Activated naive CD4-positive, alpha-beta T cell (primary cell): ENCODE data around the gene TMEM238L.

Experiments used
- DNase-seq, 4 experiments: peaks; one replicate each; lab custom pipeline; 2025; lab: John Stamatoyannopoulos, UW

Gene TMEM238L

DNA sequence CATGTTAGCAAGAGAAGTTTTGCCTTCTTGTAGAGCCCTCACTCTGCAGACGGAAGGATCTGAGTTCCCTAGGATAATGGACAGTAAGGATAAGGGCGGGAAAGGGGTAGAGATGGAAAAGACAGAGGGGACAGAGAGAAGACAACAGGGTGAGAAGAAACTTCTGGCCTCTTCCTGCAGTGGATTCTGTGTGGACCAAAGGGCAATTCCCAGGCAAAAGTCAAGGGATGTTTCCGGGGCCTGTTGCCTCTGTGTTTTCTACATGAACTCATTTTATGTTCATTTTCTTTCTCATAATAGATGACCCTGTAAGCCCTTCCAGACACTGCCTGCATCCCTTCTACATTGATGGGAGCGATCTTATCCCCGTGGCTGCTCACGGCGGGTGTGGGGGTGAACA is 647 bp upstream of the TMEM238L start:
- DNase-seq = no peak

DNA sequence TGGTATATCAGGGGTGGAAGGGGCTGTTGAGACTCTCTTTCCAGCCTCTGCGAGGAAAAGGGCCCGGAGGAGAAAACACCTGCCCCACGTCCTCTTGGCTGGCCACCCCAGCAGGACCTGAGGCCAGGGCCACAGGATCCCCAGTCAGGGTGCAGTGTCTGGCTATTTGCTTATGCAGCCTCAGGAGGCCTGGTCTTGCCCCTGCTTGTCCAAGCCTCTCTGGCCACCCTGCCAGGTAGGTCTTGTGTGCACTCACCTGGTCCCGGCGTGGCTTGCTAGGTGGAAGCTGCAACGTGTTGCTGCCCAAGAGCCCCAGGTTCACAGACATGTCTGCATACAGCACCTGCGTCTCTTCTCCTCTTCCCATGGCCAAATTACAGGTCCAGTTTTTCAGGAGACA is 549 bp downstream of the TMEM238L start:
- no peak for DNase-seq

DNA sequence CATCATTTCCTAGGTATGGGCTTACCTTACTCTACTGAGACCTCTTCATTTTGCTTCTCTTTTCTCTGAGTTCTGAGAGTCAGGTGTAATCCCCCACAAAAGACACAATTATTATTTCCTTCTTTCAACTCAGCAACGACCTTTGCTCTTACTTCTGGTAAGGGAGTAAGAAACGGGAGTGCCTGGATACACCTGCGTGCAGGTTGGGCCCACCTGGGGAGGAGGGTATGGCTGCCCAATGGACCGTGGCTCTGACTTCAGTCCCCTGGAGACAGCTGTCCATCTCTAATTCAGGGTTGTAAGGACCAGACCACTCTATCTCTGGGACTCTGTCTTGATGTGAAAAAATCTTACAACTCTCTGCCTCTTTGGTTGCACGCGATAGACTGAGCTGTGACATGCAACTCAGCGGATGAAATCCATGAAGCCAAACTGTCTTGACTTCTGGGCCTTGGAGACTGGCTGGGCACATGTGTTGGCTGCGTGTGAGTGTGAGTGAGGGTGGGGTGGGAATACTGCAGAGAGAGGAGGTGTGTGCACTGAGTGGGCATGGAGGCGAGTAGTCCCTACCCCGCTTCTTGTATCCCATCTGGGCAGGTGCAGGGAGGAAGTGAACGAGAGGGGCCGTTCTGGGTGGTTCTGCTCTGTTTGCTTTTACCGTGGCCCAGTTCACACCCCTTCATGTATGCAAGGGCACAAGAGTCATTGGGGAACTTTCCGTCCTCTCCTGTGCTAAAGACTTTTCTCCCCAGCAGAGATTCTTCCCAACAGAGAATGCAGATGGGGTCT is 1.2 kb downstream of the TMEM238L start:
- no peak for DNase-seq

DNA sequence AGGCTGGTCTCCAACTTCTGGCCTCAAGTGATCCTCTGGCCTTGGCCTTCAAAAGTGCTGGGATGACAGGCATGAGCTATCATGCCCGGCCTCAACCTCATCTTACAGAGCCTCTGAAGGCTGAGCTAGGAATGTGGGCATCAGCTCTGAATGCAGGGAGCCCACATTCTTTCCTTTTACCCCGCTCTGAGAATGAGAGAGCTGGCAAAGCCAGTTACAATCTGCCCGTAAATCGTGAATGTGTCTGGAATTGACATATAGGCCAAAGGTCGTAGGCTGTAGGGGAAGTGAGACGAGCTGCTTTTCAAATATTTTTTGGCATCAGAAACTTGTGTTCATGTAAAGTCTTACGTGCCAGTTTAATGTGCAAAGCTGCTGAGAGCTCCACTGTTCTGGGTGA is 4.5 kb downstream of the TMEM238L start:
- no peak for DNase-seq

DNA sequence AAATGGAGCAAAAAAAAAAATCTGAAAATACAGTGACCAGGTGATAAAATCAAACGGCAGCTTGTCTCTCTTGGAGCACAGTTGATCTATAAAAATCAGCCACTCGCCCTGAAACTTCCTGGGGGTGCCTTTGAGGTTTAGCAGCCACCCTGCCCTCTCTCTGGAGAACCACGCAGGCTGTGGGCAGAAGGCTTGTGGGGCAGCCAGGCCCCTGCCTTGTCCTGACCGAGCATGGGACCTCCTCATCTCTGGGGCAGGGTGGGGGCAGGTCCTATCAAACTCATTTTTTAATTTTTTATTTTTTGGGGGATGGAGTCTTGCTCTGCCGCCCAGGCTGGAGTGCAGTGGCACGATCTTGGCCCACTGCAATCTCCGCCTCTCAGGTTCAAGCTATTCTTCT is 5.0 kb downstream of the TMEM238L start:
- DNase-seq = no peak

DNA sequence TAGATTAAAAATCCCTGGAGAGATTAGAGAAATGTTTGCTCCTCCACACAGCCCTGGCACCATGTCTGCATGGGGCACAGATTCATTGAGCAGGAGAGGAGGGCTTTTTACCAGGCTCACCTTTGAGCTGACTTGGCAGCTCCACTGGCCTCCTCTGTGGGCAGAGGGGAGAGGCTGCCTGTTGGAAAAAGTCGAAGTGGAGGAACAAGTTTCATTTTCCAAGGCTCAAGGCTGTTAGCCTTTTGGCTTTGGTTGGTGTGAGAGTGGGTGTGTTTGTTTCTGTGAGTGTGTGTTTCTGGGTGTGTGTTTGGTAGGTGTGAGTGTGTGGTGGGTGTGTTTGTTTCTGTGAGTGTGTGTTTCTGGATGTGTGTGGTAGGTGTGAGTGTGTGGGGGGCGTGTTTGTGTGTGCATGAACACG is 5.6 kb downstream of the TMEM238L start:
- no peak for DNase-seq

DNA sequence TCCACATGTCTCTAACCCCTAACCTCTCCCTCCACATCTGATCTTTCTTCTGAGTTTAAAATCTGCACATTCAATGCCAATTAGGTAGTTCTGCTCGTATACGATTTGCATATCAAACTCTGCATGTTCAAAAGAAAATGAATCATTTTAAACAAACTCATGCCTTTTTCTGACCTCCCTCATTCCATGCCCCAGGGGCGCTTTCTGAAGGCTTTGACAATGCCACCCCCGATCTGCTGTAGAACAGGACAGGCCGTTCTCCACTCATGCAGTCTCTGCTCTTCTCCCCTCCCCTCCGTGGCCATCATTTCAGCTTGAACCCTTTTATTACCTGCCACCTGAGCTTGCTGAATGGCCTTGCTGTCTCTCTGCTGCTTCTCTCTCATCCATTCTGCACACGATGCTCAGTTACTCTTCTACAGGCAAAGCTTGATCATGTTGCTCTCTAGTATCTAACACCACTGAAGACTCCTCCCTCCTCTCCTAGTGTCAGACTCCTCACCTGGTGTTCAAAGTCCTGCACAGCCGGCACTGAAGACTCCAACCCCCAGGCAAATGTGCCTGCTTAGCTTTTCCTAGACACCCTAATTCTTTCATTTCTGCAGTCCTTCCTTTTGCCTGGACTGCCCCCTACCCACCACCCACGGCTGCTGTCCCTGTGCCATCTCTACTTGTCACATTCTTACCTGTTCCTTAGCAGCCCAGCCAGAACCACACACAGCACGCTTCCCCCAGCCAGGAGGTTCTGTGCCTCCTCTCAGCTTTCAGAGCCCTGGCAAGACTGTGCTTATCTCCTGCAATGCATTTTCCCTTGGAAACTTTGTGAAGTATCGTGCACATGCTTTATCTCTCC is 6.2 kb downstream of the TMEM238L start:
- no peak for DNase-seq

DNA sequence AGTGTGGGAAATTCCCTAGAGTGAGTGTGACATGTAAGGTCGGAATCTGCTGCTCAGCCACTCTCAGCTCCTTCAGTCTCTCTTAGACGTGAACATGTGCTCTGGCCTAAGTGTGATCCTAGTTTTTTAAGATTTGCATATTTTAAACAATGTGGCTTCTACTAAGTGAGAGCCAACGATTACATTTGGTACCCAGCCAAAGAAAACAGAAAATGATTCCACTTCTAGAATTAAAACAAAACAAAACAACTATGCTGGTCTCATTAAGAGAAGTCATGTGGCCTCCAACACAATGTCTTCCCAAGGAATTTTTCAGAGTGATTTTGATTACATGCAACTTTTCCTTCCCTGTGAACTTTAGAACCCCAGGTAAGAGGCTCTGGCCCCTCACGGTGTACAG is 10.1 kb downstream of the TMEM238L start:
- DNase-seq = no peak

DNA sequence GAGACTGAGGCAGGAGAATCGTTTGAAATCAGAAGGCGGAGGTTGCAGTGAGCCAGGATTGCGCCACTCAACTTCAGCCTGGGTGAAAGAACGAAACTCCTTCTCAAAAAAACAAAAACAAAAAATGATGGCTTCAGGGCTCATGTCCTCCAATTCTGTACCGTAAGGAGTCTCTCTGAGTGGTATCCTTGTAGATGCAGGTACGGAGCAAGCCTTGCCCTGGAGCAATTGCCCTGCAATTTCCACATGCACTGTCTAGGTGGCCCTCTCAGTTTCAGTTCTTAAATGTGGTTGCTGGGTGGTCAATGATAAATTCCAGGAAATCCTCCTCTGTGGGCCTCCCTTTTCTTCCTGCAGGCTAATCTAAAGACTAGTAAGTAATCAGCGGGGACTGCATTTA is 10.6 kb downstream of the TMEM238L start:
- no peak for DNase-seq

DNA sequence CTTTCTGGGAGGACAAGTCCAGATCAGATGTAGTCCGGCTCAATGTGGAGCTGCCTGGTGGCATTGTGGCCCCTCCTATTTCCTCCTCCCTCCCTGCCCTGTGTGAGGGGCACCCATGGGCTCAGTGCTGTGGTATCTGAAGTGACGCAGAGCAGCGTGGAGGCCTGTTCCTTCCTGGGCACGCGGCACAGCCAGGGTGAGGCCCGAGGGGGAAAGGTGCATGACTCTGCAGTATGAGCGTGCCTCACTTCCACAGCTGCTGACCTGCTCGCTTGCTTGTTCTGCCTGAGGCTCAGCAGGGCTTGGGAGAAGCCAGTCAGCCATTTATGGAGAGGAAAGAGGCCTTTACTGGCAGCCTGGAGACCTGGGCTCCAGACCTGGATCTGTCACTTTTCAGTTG is 11.7 kb downstream of the TMEM238L start:
- DNase-seq = no peak

DNA sequence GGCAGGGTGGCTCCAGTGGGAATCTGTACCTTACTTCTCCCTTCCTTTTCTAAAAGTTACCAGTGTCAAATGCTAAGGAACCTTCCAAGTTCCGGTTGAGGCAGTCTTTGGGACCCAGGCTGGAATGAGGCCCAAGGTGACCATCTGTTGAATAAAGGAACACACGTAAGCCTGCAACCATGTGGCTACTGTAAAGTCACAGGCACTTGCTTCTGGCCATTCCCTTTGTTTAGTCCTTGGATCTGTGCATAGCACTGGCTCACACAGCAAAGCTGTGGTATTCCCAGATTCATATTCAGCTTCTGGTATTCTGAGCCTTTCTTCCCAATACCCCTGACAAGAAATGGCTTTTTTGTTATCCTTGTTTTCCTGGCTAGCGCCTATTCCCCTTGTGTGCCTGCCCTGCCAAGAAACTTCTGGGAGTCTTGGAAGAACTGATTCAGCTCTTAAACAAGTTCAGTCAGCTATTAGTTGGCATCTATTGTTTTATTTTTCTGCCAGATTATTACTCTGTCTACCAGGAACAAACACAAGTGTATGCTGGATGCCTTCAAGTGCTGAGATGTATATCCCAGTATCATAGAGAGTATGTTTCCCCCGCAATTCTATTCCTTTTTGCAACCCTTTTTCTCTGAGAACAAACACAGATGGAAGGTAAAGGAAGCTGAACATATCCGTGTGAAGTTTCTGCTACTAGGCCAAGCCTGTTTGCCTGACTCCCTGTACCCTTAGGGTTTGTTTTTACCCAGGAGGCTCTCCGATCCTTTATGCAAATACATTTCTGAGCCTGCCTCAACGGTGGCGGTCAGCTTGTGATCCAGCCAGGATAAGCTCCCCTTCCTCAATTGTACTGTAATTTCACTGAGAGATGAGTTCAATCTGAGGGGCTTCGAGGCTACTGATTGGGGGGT is 13.2 kb downstream of the TMEM238L start:
- no peak for DNase-seq

DNA sequence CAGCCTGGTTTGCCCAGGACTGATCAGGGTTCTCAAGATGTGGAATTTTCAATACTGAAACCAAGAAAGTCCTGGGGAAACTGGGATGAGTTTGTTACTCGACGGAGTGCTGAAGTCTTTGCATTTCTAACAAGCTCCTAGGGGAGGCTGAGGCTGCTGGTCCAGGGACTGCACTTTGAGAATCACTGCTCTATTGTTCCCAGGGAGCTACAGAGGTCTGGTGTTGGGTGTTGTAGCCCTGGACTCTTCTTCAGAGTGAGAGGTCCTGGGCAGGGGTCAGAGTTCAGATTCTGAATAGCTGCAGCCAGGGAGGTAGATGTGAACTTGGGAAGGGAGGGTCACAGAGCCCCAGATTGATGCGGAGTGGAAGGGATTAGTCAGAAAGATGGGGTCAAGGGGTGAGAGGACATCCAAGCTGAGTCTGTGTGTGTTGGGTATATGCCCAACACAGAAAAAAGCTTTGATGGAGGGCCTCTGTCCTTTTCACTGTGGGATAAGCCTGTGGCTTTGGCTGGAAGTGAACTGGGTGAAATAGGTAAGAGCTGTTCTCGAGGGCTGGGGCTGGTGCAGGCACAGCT is 14.1 kb downstream of the TMEM238L start:
- no peak for DNase-seq

DNA sequence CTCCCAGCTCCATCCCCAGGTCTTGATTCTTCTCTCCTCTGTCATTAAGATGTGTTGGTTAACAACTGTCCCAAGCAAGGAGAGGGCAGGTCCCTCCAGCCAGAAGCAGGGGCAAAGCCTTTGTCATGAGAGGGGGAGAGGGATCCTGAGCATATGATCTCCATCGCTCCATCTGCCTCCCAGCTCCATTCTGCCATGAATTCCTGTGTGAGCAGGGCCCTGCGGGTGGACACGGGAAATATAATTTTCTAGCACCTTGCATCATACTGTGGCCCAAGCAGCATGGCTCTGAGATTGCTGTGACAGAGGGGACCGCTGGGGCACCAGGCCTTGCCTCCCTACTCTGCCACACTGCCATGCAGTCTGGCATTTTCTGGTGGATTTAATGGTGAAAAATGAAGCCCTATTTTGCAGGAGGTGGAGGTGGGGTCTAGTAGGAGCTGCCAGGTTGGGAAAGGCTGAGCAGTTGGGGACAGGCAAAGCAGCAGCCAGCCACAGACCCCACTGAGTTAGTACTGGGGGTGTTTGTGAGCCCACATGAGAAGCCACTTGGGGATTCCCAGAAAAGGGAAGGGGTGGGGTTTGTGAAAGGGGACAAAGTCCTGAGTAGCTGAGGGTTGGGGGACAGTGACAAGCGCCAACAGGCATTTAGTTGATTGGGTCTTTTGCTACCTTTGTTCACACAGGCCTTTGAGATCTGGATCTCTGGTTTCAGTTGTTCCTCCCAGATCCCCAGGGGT is 16.4 kb downstream of the TMEM238L start:
- no peak for DNase-seq

DNA sequence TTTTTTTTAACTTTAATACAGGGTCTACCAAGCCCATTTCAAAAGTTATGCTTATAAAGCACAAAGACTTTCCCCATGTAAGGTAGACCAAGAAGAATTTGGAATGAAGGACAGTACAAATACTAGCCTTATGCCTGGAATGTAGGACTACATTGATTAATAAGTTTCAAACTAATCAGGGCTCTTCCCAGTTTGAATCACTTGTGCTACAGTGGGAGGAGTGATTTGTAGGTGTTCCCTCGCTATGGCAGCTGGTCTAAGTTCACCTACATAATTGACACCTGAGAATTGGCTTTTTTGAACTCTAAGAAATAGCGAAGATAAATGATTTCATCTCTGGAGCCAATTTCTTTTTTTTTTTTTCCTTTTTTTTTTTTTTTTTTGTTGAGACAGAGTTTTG is 18.6 kb downstream of the TMEM238L start:
- no peak for DNase-seq

DNA sequence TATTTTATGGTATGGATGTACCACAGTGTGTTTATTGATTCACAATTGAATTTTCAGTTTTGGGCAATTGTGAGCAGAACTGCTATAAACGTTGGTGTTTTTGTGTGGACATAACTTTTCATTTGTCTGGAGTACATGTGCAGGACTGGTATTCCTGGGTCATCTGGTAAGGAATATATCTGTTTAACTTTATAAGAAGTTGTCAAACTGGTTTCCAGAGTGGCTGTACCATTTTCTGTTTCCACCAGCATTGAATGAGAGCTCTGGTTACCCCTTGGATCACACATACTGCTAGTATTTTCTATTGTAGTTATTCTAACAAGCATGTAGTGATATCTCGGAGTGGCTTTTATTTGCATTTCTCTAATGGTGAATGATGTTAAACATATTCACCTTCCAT is 24.3 kb downstream of the TMEM238L start:
- no peak for DNase-seq

DNA sequence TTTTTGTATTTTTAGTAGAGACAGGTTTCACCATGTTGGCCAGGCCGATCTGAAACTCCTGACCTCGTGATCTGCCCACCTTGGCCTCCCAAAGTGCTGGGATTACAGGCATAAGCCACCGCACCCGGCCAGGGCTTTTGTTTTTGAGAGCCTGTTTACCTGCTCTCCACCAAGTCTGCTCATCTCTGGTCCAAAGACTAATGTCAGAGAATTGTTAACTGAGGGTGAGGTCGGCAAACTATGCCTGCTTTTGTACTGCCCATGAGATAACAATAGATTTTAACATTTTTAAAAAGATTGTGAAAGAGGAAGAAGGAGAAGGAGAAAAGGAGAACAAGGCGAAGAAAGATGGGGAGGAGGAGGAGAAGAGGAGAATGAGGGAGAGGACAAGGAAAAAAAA is 26.0 kb downstream of the TMEM238L start:
- DNase-seq = no peak

DNA sequence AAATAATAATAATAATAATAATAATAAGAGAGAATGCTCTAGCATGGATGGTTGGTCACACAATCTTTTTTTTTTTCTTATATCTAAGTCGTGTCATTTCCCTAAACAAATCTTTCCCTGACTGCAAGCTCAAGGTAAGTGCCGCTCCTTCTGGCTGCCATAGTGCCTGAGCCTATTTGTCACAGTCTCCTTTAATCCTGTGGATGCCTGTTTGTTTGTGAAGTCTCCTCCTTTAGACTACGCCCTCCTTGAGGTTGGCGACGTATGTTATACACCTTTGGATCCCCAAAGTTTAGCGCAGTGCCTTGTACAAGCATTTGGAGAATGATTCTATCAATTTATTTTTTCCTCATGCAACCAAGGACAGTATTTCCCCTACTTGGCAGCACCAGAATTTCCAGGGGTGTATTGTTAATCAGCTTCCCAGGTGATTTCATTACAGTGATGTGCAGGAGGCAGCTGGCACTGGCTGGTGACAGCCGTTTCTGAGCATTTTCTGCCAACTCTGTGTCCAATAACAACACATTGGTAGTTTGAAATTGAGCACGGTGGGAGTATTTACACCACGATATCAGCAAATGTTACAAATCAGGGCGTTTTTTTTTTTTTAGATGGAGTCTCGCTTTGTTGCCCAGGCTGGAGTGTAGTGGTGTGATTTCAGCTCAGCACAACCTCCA is 26.6 kb downstream of the TMEM238L start:
- no peak for DNase-seq

DNA sequence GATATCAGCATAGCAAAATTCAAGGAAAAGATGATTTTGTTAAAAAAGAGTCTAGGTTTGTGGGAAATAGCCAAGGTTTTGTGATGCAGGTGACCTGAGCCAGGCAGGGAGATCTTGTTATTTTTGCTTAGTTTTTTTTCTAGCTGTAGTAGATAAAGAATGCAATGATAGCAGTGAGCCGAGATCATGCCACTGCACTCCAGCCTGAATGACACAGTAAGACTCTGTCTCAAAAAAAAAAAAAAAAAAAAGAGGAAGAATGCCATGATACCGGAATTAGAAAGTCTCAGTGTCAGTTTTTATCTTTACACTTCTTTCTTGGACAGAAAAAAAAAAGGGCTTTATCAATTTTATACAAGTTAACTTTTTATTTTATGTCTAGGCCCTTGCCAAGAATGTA is 27.5 kb downstream of the TMEM238L start:
- no peak for DNase-seq

DNA sequence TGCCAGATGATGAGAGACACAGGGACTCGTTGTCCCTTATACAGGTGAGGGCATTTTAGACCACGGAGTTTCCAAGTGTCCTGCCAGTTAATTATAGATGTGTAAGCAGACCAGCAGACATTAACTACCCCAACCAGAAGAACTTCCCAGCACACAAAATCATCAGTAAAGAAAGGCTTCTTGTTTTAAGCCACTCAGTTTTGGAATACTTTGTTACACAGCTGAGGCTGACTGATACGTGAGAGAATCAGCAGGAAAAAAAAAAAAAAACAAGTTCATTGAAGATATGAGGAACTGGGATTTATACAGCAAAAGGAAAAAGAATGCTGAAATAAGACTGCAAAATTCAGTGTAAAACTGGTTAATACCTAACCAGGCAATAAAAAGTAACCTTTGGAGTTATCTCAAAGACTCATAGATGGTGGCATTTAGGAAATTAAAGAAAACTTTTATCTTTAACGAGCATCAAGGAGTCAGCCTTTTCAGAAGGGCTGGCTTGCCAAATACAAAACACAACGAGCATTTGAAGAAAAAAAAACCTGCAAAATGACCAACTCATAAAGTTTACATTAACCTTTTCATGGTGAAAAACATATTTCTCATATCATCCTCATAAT is 28.1 kb downstream of the TMEM238L start:
- no peak for DNase-seq

DNA sequence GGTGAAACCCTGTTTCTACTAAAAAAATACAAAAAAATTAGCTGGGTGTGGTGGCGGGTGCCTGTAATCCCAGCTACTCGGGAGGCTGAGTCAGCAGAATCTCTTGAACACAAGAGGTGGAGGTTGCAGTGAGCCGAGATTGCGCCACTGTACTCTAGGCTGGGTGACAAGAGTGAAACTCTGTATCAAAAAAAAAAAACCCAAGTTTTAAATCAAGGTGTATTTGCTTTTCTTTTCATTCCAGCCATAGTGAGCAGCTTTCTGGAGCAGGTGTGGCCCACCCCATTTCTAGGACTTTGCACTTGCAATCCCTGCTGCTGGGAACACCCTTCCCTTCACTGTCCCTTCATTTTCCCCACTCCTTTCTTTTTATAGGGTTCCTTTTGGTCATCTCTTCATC is 28.8 kb downstream of the TMEM238L start:
- no peak for DNase-seq
